ENCODE results near the gene MACF1. TPM values are rescaled to one million over a fixed set of nuclear protein-coding genes. Genes with fewer than 3 reads are reported as not detected.

The MACF1 gene
- total RNA-seq, 1 donor from 2014 or later: 881 TPM

- DNase-seq (ENCODE audit: low read depth): no peak
Measured at GRCh38 chr1:39261712-39262221, 57.3 kb downstream of the MACF1 start.

DNA sequence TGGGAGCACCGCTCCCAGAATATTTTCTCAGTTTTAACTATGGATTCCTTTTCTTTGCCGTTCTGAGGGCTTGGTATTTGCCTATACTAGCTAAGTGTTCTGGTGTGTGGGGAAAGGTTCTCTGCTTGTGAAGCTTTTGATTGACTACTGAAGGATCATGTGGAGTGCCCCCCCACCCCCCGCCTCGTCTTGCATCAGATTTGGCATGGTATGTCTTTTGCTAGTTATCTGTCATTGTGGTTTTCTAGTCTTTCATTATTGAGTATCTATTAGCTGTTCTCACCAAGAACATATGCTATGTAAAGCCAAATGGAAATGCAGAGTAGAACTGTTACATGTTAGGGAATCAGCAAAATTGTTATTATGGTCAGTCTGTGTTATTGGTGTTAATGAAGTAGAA, 58.3 kb downstream of the MACF1 start:
- no peak for DNase-seq (ENCODE audit: low read depth)

DNA sequence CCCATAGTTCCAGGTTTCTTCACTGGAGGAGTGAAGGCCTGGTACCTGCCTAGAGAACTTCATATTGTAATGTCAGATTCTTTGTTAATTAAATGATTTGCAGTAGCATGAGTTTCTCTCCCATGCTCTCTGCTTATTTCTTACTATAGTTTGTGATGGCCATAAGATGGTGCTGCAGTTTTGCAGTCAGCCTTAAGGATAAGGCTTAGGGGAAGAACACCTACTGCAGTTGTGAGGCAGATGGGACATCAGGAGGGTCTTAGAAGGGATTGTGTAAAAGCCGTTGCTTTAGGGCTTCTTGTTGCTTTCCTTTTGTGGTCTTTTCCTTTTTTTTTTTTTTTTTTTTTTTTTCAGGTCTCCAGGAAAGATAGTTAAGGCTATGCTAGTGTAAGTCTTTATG, 61.8 kb downstream of the MACF1 start:
- no peak for DNase-seq (ENCODE audit: low read depth)

DNA sequence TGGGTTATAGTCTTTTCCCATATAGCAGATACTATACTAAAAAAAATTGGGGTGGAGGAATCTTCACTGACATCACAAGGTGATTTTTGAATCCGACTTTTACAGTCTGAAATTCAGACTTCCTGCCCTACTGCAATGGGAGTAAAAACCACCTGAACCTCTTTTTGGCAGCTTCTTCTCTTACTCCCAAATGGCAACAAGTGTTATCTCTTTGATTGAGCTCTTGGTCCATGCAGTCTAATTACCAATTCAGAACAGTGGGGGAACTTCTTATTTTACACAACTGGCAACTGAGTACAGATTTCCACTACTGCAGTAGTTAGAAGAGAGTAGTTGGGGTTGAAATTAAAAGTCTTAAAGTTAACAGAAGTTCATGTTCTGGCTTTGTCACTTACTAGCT, 62.3 kb downstream of the MACF1 start:
- DNase-seq (ENCODE audit: low read depth): no peak

GRCh38 chr1:39268112-39268581, 63.7 kb downstream of the MACF1 start:
- DNase-seq (ENCODE audit: low read depth): peak; percentile 39

DNA sequence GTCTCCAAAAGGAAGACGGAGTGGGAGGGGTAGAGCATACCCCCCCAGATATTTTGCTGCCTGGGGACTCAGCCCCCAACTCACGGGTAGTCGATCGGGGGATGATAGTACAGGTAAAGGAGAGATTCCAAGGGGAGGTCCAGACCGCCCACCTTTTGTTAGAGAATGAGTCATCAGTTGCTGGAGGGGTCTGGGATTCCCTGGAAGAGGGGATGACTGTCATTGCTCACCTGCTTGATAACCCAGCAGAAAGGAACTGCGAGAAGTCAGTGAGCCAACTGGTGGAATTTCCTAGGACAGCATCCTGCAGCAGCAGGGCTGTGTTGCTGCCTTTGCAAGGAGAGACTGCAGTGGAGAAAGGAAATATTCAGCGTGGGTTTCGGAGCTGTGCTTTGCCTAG, 64.4 kb downstream of the MACF1 start:
- DNase-seq (ENCODE audit: low read depth): no peak

DNA sequence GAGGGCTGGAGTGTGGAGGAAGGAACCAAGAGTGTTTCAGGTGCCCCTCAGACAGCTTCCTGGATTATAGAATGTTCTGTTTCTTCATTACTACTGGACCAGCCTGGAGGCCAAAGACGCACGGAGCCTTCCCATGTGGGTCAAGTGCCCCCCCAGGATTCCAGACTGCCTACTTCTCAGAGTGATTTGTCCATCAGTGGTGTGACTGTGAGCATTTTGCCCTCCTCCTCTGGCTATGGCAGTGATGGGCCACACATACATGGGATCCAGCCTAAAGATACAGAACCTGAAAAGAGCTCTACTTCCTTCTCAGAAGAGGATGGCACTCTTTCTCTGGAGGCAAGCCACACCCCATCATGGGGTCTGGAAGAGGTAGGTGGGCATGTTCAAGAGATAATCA, 64.9 kb downstream of the MACF1 start:
- no peak for DNase-seq (ENCODE audit: low read depth)

DNA sequence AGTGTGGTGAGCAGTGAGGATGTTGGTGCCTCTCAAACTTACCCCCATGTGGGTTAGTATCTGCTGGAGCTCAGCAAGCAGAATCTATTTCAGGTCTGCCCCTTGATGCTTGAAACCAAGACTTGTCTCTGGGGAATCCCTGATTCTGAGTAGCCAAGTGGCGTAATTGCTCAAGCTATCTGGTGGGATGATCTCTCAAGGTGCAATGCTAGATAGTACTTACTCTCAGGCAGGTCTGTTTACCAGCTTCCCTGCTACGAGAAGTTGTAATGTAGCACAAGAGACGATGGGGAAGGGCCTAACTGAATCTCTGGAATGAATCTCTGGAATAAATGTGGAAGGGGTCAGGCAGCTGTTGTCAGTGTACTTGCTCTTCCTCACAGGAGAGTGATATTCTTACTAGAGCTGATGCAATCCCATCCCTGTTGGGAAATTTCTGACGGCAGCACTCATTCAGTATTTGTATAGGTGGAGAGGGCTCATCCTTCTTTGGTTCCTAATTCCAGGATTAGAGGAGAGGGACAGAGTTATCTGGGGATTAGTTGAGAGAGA, 65.4 kb downstream of the MACF1 start:
- no peak for DNase-seq (ENCODE audit: low read depth)

DNA sequence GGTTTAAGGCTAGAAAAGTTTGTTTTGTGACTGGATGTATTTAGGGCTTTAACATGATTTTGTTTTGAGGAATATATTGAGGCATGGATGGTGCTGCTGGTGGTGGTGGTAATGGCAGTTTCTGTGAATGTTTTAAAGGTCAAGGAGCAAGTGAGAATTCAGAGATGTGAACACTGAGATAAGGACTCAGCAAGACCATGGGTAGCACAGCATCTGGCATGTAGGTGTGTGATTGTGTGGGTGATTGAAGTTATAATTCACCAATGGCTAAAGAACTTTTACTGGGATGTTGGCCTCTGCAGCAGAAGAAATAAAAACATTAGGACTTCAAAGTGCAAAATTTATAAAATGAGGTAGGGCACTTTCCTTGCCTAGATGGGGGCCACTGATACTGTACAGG, 65.9 kb downstream of the MACF1 start:
- no peak for DNase-seq (ENCODE audit: low read depth)

GRCh38 chr1:39272027-39272797, 67.7 kb downstream of the MACF1 start:
- DNase-seq (ENCODE audit: low read depth): no peak

DNA sequence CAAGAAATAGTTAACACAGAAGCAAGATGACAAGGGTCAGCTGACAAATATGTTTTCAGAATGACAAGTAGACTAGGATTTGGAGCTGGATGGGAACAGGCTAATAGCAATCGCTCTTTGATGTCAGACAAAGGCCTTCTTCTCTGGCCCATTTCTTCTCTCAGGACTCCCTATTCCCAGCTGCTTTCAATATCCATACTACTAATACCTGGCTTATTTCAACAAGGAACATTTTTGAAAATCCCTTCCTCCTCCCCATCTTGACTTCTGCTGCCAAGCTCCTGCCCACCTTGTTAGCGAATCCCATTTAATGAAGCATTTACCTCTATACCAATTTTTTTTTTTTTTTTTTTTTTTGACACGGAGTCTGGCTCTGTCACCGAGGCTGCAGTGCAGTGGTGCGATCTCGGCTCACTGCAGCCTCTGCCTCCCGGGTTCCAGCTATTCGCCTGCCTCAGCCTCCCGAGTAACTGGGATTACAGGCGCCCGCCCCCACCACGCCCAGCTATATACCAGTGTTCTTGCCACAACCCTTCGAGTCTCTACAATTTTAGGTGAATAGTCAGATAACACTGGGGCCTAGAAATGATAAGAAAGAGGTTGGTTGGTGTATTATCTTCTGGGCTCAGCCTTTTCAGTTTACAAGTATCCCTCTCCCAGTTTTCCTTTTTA, 68.4 kb downstream of the MACF1 start:
- DNase-seq (ENCODE audit: low read depth): no peak

DNA sequence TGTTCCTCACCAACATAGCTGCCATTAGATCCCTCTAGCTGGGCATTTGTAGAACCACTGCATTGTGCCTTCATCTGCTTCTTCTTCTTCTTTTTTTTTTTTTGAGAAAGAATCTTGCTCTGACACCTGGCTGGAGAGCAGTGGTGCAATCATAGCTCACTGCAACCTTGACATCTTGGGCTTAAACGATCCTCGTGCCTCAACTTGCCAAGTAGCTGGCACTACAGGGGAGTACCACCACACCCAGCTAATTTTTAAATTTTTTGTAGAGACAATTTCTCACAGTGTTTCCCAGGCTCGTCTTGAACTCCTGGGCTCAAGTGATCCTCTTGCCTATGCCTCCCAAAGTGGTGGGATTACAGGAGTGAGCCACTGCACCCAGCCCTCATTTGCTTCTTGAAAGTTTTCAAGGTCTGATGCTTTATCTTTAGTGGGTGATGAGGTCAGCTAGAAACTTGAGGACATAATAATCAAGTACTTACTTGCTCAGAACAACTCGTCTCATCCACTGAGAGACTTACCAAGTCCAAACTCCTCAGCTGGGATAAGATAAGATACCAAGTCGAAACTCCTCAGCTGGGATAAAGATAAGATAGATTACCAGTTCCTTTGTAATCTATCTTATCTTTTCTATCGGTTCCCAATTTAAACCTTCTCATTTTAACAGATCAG, 71.5 kb downstream of the MACF1 start:
- no peak for DNase-seq (ENCODE audit: low read depth)

DNA sequence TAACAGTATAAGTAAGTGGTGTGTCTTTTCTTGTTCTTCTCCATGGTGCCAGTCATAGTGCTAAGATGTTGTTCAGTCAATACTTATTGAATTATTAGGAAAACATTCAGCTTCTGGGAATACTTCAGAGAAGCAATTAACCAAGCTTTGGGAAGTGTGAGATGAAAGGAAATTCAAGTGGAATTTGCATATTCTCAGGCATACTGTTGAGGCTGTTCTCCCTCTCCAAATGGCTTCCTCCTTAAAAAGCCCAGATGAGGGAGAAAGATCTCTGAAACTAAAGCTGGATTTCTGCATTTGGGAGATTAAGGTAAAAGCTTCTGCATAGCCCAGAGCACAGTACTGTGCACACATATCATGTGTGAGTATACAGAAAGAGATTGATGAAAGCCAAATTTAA, 73.4 kb downstream of the MACF1 start:
- DNase-seq (ENCODE audit: low read depth): no peak

- DNase-seq (ENCODE audit: low read depth): peak; percentile 30
Measured at GRCh38 chr1:39282537-39283216, 78.2 kb downstream of the MACF1 start.

DNA sequence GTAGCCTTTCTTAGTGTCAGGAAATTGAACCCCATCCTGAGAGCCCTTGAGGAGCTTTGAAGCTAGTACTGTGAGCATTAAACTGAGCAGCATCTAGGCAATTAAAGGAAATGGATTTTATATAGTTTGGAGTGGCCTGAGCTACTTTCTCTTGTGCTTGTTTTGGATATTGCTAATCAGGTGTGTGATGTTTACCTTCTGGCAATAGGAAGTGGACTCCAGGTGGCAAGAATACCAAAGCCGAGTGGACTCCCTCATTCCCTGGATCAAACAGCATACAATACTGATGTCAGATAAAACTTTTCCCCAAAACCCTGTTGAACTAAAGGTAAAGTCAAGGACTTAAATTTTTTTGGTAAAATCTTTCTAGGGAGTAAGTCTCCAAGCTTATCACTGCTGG, 79.4 kb downstream of the MACF1 start:
- no peak for DNase-seq (ENCODE audit: low read depth)

- DNase-seq (ENCODE audit: low read depth): no peak
Measured at GRCh38 chr1:39287541-39287940, 83.0 kb downstream of the MACF1 start.

DNA sequence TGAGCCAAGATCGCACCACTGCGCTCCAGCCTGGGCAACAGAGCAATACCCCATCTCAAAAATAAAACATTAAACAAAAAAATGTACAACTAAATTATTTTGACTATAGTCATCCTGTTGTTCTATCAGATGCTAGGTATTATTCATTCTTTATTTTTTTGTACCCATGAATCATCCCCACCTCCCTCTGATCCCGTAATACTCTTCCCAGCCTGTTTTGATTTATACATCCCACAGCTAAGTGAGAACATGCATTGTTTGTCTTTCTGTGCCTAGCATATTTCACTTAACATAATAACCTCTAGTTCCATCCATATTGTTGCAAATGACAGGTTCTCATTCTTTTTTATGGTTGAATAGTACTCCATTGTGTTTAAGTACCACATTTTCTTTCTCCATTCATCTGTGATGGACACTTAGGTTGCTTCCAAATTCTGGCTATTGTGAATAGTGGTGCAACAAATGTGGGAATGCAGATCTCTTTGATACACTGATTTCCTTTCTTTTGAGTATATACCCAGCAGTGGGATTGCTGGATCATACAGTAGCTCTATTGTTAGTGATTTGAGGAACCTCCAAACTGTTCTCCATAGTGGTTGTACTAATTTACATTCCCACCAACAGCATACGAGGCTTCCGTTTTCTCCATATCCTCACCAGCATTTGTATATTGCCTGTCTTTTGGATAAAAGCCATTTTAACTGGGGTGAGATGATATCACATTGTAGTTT, 84.4 kb downstream of the MACF1 start:
- DNase-seq (ENCODE audit: low read depth): peak; percentile 13

- no peak for DNase-seq (ENCODE audit: low read depth)
Measured at GRCh38 chr1:39292401-39292800, 87.9 kb downstream of the MACF1 start.

GRCh38 chr1:39293375-39294070, 89.0 kb downstream of the MACF1 start:
- peak; percentile 79 for DNase-seq (ENCODE audit: low read depth)

DNA sequence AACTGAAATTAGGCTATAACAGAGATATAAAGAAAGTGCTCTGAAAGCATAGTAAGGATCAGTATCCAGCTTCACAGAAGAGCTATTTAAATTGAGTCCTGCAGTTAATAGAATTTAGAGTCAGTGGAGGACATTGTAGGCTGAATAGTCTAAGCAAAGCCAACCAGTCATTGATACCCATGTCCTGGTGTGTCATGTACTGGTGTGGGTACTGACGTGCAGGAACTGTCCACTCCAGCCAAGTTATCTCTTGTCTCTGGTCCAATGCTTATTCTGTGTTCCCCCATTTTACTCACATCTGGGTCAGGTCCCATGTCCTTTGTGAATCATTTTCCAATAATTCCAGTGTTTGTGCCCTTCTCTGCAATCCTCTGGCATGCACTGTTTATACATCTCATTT, 90.0 kb downstream of the MACF1 start:
- DNase-seq (ENCODE audit: low read depth): no peak

Measured in renal cortical epithelial cell (primary cell).